A549 (cell line): ENCODE results near the gene MAP1LC3C.

Experiments
- CBX2 ChIP-seq: fragments of 200-600 bp; sonication (generic); IDR thresholded peaks from 2 replicates; pipeline ENCODE4 v1.6.1; 2016; ENCODE audit warnings: low read depth, mild to moderate bottlenecking, borderline replicate concordance
- CHD2 ChIP-seq: fragments of 150-350 bp; IDR thresholded peaks from 2 replicates; pipeline ENCODE4 v1.6.1; 2014; ENCODE audit warnings: low read length; ENCODE audit not compliant: partially characterized antibody
- EP300 ChIP-seq, 2 experiments: fragments of >200 bp; sonication (Bioruptor Twin); formaldehyde crosslinking; IDR thresholded peaks; 2 replicates in 1 of 2; 3 replicates in 1 of 2; pipeline ENCODE4 v1.6.1; 2016 to 2017
- POLR2A ChIP-seq: IDR thresholded peaks from 2 replicates; pipeline ENCODE4 v1.6.1; 2012; ENCODE audit warnings: mild to moderate bottlenecking, low read length
- RARB ChIP-seq: fragments of 250-450 bp; sonication (Bioruptor Pico); IDR thresholded peaks from 2 replicates; pipeline ENCODE4 v1.8.0; 2021; ENCODE audit warnings: mild to moderate bottlenecking, moderate library complexity
- RFX5 ChIP-seq: fragments of 450-650 bp; IDR thresholded peaks from 2 replicates; pipeline ENCODE4 v1.7.1; 2014; ENCODE audit warnings: antibody characterized with exemption, mild to moderate bottlenecking, moderate library complexity
- SMC3 ChIP-seq: fragments of >200 bp; sonication (Bioruptor Twin); formaldehyde crosslinking; IDR thresholded peaks from 3 replicates; pipeline ENCODE4 v1.6.1; 2018; ENCODE audit warnings: inconsistent platforms
- TF ChIP-seq, protein P1 (sequence below): fragments of 200-600 bp; sonication (generic); IDR thresholded peaks from 2 replicates; pipeline ENCODE4 v1.6.1; 2016; ENCODE audit warnings: antibody characterized with exemption, mild to moderate bottlenecking, moderate library complexity
- TF ChIP-seq, protein P2 (sequence below): fragments of 450-650 bp; IDR thresholded peaks from 2 replicates; pipeline ENCODE4 v1.6.1; 2014; ENCODE audit warnings: antibody characterized with exemption
- TF ChIP-seq, protein P3 (sequence below): fragments of >200 bp; sonication (Bioruptor Twin); formaldehyde crosslinking; IDR thresholded peaks from 3 replicates; pipeline ENCODE4 v1.5.1; 2016

DNA sequence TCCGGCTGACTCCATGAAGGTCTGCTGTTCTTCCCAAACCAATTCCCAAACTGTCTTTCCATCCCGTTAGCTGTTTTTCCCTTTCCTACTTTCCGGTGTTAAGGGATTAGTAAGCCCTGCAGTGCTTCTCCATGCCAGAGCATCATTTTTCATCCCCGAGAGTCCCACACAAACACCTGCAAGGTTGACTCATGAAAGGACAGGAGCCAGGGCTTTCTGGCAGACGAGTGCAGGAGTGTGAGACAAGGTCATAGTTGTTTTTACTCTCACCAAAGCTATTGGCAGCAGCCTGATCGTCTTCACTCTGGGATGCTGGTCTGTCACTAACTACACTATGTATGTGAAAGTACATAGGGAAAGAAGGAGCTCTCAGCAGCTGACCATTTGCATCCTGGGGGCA is 51.5 kb downstream of the MAP1LC3C start:
- TF ChIP-seq SMC3 (no peak), POLR2A (no peak), RARB (CRISPR knock-in tag) (no peak), CBX2 (no peak), RFX5 (no peak), EP300 (IDR thresholded peaks at IDR 0.05) (no peak), CHD2 (no peak)
- TF ChIP-seq, protein P1, sequence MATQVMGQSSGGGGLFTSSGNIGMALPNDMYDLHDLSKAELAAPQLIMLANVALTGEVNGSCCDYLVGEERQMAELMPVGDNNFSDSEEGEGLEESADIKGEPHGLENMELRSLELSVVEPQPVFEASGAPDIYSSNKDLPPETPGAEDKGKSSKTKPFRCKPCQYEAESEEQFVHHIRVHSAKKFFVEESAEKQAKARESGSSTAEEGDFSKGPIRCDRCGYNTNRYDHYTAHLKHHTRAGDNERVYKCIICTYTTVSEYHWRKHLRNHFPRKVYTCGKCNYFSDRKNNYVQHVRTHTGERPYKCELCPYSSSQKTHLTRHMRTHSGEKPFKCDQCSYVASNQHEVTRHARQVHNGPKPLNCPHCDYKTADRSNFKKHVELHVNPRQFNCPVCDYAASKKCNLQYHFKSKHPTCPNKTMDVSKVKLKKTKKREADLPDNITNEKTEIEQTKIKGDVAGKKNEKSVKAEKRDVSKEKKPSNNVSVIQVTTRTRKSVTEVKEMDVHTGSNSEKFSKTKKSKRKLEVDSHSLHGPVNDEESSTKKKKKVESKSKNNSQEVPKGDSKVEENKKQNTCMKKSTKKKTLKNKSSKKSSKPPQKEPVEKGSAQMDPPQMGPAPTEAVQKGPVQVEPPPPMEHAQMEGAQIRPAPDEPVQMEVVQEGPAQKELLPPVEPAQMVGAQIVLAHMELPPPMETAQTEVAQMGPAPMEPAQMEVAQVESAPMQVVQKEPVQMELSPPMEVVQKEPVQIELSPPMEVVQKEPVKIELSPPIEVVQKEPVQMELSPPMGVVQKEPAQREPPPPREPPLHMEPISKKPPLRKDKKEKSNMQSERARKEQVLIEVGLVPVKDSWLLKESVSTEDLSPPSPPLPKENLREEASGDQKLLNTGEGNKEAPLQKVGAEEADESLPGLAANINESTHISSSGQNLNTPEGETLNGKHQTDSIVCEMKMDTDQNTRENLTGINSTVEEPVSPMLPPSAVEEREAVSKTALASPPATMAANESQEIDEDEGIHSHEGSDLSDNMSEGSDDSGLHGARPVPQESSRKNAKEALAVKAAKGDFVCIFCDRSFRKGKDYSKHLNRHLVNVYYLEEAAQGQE = no peak
- TF ChIP-seq, protein P2, sequence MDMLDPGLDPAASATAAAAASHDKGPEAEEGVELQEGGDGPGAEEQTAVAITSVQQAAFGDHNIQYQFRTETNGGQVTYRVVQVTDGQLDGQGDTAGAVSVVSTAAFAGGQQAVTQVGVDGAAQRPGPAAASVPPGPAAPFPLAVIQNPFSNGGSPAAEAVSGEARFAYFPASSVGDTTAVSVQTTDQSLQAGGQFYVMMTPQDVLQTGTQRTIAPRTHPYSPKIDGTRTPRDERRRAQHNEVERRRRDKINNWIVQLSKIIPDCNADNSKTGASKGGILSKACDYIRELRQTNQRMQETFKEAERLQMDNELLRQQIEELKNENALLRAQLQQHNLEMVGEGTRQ = no peak
- TF ChIP-seq, protein P3, sequence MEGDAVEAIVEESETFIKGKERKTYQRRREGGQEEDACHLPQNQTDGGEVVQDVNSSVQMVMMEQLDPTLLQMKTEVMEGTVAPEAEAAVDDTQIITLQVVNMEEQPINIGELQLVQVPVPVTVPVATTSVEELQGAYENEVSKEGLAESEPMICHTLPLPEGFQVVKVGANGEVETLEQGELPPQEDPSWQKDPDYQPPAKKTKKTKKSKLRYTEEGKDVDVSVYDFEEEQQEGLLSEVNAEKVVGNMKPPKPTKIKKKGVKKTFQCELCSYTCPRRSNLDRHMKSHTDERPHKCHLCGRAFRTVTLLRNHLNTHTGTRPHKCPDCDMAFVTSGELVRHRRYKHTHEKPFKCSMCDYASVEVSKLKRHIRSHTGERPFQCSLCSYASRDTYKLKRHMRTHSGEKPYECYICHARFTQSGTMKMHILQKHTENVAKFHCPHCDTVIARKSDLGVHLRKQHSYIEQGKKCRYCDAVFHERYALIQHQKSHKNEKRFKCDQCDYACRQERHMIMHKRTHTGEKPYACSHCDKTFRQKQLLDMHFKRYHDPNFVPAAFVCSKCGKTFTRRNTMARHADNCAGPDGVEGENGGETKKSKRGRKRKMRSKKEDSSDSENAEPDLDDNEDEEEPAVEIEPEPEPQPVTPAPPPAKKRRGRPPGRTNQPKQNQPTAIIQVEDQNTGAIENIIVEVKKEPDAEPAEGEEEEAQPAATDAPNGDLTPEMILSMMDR = no peak
